ENCODE results near the gene SCMH1.
"Not testable (repeated sequence)": the region's sequence is repeated elsewhere in the genome, so short reads cannot be mapped to it uniquely, and the experiment has no call there.

The SCMH1 gene

GRCh38 chr1:41246568-41246967 lies 4.5 kb upstream of the SCMH1 start:
- FAIRE-seq, result no peak

GRCh38 chr1:41245659-41246058 lies 3.6 kb upstream of the SCMH1 start:
- no peak for FAIRE-seq

DNA sequence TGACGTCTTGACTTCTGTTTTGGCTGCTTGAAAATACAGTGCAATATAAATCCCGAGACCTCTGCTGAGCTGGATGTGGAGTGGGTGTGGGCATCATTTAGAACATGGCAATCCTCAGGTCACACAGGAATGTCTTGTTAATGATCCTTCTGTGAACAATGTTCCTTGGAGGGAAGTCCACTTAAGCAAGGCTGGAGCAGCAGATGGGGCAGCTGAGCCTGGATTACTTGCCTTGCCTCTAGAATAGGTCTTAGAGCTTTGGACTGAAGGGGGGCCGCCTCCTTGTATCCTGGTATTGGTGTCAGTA lies 926 bp upstream of the SCMH1 start:
- FAIRE-seq, result no peak

GRCh38 chr1:41242342-41243078 lies 404 bp upstream of the SCMH1 start:
- no peak for FAIRE-seq

GRCh38 chr1:41241354-41241748 lies 755 bp downstream of the SCMH1 start:
- no peak for FAIRE-seq

- FAIRE-seq, result no peak
Observed at GRCh38 chr1:41240781-41241353, 1.2 kb downstream of the SCMH1 start.

GRCh38 chr1:41239988-41240610 lies 2.0 kb downstream of the SCMH1 start:
- FAIRE-seq, result no peak

GRCh38 chr1:41238311-41238988 lies 3.7 kb downstream of the SCMH1 start:
- FAIRE-seq, result no peak

DNA sequence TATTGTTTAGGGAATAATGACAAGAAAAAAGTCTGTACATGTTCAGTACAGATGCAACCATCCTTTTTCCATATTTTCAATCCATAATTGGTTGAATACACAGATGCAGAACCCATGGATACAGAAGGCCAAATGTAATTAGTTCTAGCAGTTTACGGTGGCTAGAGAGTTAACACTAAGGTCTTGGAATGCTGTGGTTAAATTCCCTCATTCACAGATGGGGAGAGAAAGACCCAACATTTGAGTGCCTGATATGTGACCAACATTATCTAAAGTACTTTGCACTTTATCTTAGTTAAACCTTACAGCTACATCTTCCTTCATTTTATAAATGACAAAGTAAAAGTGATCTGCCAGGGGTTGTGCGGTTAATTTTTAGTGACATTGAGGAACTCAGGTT lies 5.3 kb downstream of the SCMH1 start:
- FAIRE-seq, result no peak

DNA sequence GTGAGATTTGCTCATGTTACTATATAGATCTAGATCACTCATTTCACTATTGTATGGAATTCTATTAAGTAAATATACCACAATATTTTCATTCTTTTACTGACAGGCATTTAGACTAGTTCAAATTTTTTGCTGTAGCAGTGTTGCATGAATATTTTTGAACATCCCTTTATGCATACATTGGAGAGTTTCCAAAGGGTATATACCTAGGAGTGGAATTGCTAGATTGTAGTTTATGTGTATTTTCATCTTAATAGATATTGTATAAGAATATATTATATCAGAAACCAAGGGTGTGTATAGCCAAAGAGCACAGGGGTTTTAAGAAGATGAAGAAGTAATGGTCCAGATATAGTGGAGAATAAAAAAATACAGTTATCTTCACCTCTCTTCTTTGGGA lies 6.2 kb downstream of the SCMH1 start:
- FAIRE-seq, result no peak

- no peak for FAIRE-seq
Observed at GRCh38 chr1:41233708-41234107, 8.4 kb downstream of the SCMH1 start.

GRCh38 chr1:41232305-41232704 lies 9.8 kb downstream of the SCMH1 start:
- FAIRE-seq, result no peak

DNA sequence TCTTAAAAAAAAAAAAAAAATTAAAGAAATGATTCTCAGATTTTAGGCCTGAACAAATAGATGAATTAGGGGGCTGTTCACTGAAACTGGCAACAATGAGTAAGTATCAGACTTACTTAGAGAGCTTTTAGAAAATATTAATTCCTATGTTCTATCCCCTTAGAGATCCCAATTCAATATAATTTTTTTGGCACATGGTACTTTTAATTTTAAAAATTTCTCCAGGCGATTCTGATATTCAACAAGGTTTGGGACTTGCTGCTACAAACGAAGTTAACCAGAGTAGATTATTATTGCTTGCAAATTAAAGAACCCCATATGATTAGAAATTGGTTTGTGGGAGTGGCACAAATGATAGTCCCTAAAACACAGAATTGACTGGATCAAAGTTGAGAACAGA lies 11.4 kb downstream of the SCMH1 start:
- FAIRE-seq, result no peak

DNA sequence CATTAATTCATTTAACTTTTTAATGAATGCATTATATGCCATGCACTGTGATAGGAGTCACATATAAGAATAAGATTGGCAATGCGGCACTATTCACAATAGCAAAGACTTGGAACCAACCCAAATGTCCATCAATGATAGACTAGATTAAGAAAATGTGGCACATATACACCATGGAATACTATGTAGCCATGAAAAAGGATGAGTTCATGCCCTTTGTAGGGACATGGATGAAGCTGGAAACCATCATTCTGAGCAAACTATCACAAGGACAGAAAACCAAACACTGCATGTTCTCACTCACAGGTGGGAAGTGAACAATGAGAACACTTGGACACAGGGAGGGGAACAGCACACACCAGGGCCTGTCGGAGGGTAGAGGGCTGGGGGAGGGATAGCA lies 12.9 kb downstream of the SCMH1 start:
- FAIRE-seq, result not testable (repeated sequence)

- FAIRE-seq, result no peak
Observed at GRCh38 chr1:41226815-41227434, 15.2 kb downstream of the SCMH1 start.

DNA sequence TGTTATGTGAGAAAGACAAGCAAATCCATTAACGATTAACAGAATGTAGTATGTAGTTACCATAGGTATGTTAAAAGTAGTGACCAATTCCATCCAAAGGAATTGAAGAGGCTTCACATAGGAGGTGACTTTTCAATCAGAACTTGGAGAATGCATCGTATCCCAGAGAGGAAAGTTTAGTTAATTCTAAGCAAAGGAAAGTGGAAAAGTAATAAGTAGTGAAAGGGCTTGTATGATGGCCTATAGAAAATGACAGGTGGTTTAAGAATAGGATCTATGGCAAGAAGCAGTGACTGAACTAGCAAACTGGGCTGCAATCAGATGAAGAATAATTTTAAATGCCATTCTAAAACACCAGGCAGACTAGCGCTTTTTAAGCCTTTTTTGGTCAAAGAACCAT lies 16.6 kb downstream of the SCMH1 start:
- FAIRE-seq, result no peak

GRCh38 chr1:41222496-41222895 lies 19.6 kb downstream of the SCMH1 start:
- FAIRE-seq, result no peak

DNA sequence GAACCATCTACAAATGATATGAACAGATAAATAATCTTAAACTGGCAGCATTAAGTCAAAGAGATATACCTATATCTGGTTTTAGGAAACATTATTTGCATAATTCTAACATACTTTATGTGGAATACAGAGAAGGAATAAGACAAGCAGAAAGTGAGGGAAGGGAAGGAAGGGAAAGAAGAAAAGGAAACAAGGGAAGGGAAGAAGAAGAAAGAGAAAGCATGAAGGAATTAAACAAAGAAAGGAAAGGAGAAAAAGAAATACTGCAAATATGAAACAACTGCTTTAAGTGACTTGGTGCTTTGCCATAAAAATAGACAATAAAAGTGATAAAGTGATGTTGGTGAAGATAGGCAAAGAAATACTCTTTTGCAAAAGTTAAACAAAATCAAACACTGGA lies 20.1 kb downstream of the SCMH1 start:
- no peak for FAIRE-seq

- no peak for FAIRE-seq
Observed at GRCh38 chr1:41218152-41218551, 24.0 kb downstream of the SCMH1 start.

GRCh38 chr1:41217441-41217840 lies 24.7 kb downstream of the SCMH1 start:
- no peak for FAIRE-seq

DNA sequence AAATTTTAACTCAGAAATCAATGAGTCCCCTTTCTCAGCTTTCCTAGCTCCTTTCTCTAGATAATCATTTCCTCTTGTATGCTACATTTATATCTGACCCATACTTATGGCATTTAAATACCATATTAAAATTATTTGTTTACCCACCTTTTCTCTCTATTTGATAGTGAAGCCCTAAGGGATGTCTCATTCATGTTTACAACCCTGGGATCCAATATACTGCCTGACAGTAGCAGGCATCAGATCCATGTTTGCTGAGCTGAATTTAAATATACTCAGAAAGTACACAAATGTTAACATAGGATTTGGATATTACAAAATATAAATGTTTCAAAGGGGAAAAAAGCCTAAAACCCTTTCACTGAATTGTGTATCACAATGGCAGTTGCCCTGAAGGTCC lies 26.5 kb downstream of the SCMH1 start:
- FAIRE-seq, result no peak

DNA sequence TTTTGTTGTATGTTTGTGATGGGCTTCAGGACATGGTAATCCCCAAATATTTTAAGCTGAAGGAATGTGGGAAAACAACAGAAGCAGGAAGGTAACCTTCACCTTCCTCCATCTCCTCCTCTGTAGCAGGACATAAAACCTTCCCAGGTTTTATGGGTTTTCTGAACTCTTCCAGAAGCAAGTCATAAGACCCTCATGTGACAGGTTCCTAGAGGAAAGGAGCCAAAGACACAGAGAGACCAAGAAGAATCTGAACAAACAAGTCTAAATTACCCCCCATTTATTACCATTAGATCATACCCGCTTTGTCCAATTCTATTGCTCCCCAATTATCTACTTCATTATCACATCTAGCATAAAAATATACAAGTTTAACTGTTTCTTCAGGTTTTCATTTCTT lies 28.8 kb downstream of the SCMH1 start:
- no peak for FAIRE-seq

GRCh38 chr1:41211608-41212007 lies 30.5 kb downstream of the SCMH1 start:
- not testable (repeated sequence) for FAIRE-seq

DNA sequence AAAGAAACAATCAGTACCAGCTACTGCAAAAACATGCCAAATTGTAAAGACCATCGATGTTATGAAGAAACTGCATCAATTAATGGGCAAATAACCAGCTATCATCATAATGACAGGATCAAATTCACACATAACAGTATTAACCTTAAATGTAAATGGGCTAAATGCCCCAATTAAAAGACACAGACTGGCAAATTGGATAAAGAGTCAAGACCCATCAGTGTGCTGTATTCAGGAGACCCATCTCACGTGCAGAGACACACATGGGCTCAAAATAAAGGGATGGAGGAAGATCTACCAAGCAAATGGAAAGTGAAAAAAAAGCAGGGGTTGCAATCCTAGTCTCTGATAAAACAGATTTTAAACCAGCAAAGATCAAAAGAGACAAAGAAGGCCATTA lies 35.1 kb downstream of the SCMH1 start:
- FAIRE-seq, result not testable (repeated sequence)

Data from TTC549 (cell line).